HG03280 (cell line): Measurements from ENCODE around the gene LRRK1.

Source experiments
- ATAC-seq: cut with Tn5 transposase; IDR thresholded peaks from one replicate; pipeline ENCODE4 v1.9.1; 2021; ENCODE audit warnings: mild to moderate bottlenecking, moderate library complexity; ENCODE audit not compliant: unreplicated experiment

Gene LRRK1

DNA sequence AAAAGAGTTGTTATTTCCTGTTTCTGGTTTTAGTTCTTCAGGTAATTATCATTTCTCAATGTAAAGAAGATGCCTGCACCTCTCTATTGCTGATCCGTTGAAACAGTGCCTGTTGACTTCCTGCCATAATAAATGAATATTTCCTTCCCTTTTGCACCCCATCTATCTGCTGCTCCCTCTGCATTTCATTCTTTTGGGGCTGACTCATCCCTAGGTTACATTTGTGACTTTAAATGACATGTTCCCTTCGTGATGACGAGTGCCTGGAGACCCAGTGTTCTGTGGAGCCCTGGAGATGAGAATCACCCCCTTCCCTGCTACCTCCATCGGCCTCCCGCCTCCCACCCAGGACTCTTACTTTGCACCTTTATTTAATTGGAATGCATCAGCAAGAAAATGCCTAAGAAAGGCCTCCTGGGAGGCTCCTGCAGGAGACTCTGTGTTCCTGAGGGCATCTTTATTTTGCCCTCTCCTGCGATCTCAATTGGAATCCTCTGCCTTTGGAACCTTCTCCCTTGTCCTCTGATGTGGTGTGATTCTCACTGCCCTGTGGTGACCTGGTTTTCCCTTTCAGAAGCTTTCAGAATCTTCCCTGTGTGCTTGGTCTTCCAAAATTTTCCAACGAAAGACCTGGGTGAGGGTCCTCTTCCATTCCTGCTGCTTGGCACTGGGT, 13.7 kb downstream of the LRRK1 start:
- ATAC-seq, result no peak

DNA sequence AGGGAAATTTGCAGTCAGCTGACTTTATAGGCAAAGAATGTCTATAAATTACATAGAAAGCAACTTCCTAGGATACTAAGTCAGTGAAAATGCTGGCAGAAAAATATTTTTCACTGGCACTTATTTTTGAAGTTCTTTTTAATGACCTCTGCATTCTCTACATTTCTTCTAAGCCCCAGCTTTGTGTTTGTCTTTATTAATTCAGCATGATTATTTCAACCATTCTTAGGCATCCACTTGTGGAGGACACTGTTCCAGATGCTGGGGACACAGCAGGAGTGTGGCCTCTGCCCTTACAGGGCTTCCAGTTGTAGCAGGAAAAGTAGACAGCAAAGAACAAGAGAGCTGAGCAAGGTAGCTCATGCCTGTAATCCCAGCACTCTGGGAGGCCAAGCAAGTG, 15.0 kb downstream of the LRRK1 start:
- ATAC-seq, result no peak

GRCh38 chr15:100934726-100935125, 15.6 kb downstream of the LRRK1 start:
- ATAC-seq, result no peak

DNA sequence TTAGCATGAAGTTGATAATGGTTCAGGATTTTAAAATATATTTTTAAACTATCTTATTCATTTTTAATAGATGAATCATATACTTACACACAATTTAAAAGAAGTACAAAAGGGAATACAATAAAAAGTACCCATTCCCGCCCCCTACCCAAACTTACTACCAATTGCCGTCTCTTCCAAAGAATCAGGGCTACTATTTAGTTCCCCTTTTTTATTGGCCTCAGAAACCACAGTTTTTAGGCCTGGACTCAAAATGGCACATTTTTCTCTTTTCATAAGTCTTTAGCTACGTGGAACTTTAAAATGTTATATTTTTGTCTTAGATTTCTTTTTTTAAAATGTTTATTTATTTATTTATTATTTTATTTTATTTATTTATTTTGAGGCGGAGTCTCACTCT, 18.0 kb downstream of the LRRK1 start:
- ATAC-seq, result no peak

DNA sequence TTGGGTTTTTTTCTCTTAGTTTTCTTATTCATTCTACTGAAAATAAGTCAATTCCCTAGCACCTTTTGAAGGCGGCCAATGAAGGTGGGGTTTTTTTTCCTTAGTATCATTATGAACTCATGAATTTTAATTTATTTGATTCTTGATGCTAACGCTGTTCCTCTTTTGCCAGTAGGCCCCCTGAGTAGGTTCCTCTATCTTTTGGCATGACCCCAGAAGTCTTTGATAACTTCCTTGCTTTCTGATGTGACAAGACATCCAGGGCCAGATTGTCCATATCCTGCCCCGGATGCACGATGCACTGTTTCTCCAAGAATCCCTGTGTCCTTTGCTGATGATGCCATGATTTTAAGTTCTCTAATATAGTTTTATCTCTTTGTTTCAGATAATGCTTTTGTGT, 20.6 kb downstream of the LRRK1 start:
- no peak for ATAC-seq

DNA sequence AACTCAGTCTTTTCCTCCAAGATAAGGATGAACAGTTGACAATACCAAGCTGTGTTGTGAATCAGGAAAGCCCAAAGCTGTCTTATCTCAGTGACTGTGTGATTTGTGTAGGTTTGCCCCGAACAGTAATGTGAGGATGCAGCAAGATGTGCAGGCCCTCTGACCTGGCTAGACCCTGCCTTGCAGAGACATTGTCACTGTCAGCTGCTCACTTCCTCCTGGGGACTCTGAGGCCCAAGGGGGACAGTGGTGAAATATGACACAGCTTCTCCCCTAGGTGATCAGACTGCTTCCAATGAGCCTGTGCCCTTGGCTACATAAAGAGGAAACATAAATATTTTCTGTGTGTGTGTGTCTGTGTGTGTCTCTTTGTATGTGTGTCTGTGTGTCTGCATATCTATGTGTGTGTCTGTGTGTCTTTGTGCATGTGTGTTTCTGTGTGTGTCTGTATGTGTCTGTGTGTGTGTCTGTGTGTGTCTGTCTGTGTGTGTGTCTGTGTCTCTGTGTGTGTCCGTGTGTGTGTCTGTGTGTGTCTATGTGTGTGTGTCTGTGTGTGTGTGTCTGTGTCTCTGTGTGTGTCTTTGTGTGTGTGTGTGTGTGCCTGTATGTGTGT, 21.7 kb downstream of the LRRK1 start:
- ATAC-seq, result peak; percentile 76

- peak; percentile 53 for ATAC-seq
These were observed 22.4 kb downstream of the LRRK1 start for GRCh38 chr15:100941536-100941935.

GRCh38 chr15:100942656-100943425, 23.7 kb downstream of the LRRK1 start:
- no peak for ATAC-seq

DNA sequence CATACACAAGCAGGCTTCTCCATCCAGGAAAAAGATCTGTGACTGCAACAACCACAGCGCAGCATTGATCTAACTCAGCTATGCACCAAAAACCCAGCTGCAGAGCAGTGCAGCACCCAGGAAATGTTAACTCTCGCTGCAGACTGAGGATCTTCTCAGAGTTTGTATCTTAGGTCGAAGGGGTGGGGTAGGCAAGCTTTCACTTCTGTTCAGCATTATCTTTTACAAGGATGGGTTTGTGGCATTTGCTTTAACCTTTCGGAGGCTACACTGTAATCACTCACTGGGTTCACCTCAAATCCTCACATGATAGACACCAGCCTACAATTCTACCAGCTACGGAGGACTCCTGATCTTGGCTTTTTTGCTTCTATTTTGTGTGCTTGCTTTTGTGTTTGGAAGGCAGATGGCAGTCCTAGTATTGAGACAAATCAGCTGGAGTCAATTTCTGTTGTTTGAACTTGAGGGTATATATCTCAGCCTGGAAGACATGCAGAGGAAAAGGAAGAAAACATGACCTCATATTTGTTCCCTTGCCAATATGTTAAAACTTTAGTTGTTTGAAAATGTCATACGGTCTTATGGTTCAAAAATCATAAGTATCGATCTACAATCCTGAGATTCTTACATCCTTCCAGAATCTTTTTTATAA, 25.2 kb downstream of the LRRK1 start:
- peak; percentile 29 for ATAC-seq

DNA sequence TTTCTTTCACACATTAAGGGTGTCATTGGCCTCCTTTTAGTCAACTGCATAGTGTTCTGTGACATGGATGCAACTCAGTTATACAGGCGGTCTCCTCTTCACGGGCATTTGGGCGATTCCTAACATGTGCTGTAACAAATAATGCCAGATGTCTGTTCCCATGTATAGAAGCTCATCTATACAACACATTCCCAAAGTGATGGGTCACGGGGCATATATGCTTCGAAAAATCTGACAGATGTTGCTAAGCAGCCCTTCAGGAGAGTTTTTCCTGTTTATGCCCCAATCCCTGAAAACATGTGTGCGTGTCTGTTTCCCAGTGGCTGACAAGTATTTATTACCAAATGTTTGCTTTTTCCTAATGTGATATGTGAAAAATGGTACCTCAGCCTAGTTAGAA, 25.8 kb downstream of the LRRK1 start:
- no peak for ATAC-seq

GRCh38 chr15:100947760-100948429, 28.7 kb downstream of the LRRK1 start:
- ATAC-seq, result no peak

- no peak for ATAC-seq
These were observed 29.2 kb downstream of the LRRK1 start for GRCh38 chr15:100948430-100948762.

GRCh38 chr15:100949691-100950090, 30.5 kb downstream of the LRRK1 start:
- ATAC-seq, result no peak

DNA sequence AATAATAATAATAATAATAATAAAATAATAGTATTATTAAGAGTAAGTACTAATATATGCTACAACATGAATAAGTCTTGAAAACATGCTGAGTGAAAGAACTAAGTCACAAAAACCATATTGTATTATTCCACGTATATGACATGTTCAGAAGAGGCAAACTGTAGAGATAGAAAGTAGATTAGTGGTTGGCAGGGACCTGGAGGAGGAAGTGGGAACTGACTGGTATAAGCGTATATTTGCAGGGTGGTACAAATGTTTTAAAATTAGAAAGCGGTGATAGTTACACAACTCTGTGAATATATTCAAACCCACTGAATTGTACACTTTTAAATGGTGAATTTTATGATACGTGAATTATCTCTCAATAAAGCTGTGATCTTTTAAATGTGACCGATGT, 32.8 kb downstream of the LRRK1 start:
- no peak for ATAC-seq

- no peak for ATAC-seq
These were observed 33.4 kb downstream of the LRRK1 start for GRCh38 chr15:100952566-100952965.

- ATAC-seq, result no peak
These were observed 39.3 kb downstream of the LRRK1 start for GRCh38 chr15:100958326-100959065.

GRCh38 chr15:100959066-100960050, 40.2 kb downstream of the LRRK1 start:
- ATAC-seq, result no peak

GRCh38 chr15:100966997-100967396, 47.8 kb downstream of the LRRK1 start:
- no peak for ATAC-seq
